GM12874 (cell line): ENCODE results near the gene ZNF322.

ENCODE experiments used
- CTCF ChIP-seq: IDR thresholded peaks from 2 replicates; pipeline ENCODE4 v1.5.1; 2011; ENCODE audit warnings: low read depth, mild to moderate bottlenecking, control low read depth, low read length, moderate library complexity; ENCODE audit not compliant: insufficient read depth

The ZNF322 gene

GRCh38 chr6:26659042-26659999, at the start of gene ZNF322:
ZNF322 (minus strand) TSS chr6:26659746; CDS start chr6:26638553, 21,193 bp downstream.
- TF ChIP-seq CTCF = no peak

GRCh38 chr6:26660000-26660361, 435 bp upstream of the ZNF322 start:
- TF ChIP-seq CTCF = no peak

GRCh38 chr6:26657256-26657655, 2.3 kb downstream of the ZNF322 start:
- no peak for TF ChIP-seq CTCF

GRCh38 chr6:26653007-26653406, 6.5 kb downstream of the ZNF322 start:
- TF ChIP-seq CTCF = no peak

- TF ChIP-seq CTCF = no peak
Measured at GRCh38 chr6:26651133-26651781, 8.3 kb downstream of the ZNF322 start.

- no peak for TF ChIP-seq CTCF
Measured at GRCh38 chr6:26646074-26646473, 13.5 kb downstream of the ZNF322 start.

GRCh38 chr6:26640806-26641205, 18.7 kb downstream of the ZNF322 start:
- TF ChIP-seq CTCF = no peak
